ENCODE measurements around the gene MAST4. TPM values are rescaled to one million over a fixed set of nuclear protein-coding genes. Genes with fewer than 3 reads are reported as not detected.
A peak's percentile ranks its signal among the peaks of the same experiment; 100 is the strongest.

MAST4 gene
- total RNA-seq, 1 experiment from 2014 or later: 4.7 TPM

- DNase-seq (ENCODE audit: low spot score): no peak
These were observed 585.5 kb downstream of the MAST4 start for GRCh38 chr5:67181648-67182221.

GRCh38 chr5:67182301-67182790 lies 586.2 kb downstream of the MAST4 start:
- peak; percentile 19 for DNase-seq (ENCODE audit: low spot score)

- DNase-seq (ENCODE audit: low spot score): no peak
These were observed 587.7 kb downstream of the MAST4 start for GRCh38 chr5:67183859-67184258.

GRCh38 chr5:67187006-67187715 lies 591.0 kb downstream of the MAST4 start:
- DNase-seq (ENCODE audit: low spot score): no peak

- no peak for DNase-seq (ENCODE audit: low spot score)
These were observed 592.3 kb downstream of the MAST4 start for GRCh38 chr5:67188274-67189078.

GRCh38 chr5:67189079-67189354 lies 592.8 kb downstream of the MAST4 start:
- no peak for DNase-seq (ENCODE audit: low spot score)

GRCh38 chr5:67189931-67190330 lies 593.7 kb downstream of the MAST4 start:
- no peak for DNase-seq (ENCODE audit: low spot score)

GRCh38 chr5:67190410-67190809 lies 594.2 kb downstream of the MAST4 start:
- no peak for DNase-seq (ENCODE audit: low spot score)

- no peak for DNase-seq (ENCODE audit: low spot score)
These were observed 594.7 kb downstream of the MAST4 start for GRCh38 chr5:67190861-67191260.

- no peak for DNase-seq (ENCODE audit: low spot score)
These were observed 596.7 kb downstream of the MAST4 start for GRCh38 chr5:67192719-67193438.

- DNase-seq (ENCODE audit: low spot score): no peak
These were observed 597.2 kb downstream of the MAST4 start for GRCh38 chr5:67193439-67193807.

GRCh38 chr5:67194166-67194565 lies 598.0 kb downstream of the MAST4 start:
- no peak for DNase-seq (ENCODE audit: low spot score)

GRCh38 chr5:67195406-67196275 lies 599.4 kb downstream of the MAST4 start:
- no peak for DNase-seq (ENCODE audit: low spot score)

- DNase-seq (ENCODE audit: low spot score): no peak
These were observed 600.4 kb downstream of the MAST4 start, which contains the start of gene CD180 for GRCh38 chr5:67196537-67197059. TSS of gene CD180 (minus strand) at chr5:67196799. CDS start at chr5:67196641, 158 bp downstream.

- no peak for DNase-seq (ENCODE audit: low spot score)
These were observed 601.3 kb downstream of the MAST4 start for GRCh38 chr5:67197536-67197935.

GRCh38 chr5:67198917-67199316 lies 602.7 kb downstream of the MAST4 start:
- no peak for DNase-seq (ENCODE audit: low spot score)

GRCh38 chr5:67199859-67200258 lies 603.7 kb downstream of the MAST4 start:
- no peak for DNase-seq (ENCODE audit: low spot score)

GRCh38 chr5:67200809-67201562 lies 604.8 kb downstream of the MAST4 start:
- DNase-seq (ENCODE audit: low spot score): no peak

GRCh38 chr5:67201897-67202549 lies 605.8 kb downstream of the MAST4 start:
- no peak for DNase-seq (ENCODE audit: low spot score)

Data from HT-29 (cell line).